Erythroblast (primary cell): Measurements from ENCODE around the gene FCER1A.
"Not testable (repeated sequence)": the region's sequence is repeated elsewhere in the genome, so short reads cannot be mapped to it uniquely, and the experiment has no call there.

ENCODE experiments used
- GATA1 ChIP-seq: IDR thresholded peaks from 2 replicates; pipeline ENCODE4 v1.6.1; 2011; ENCODE audit warnings: low read depth, mild to moderate bottlenecking, control low read depth, low read length, moderate library complexity
- POLR2A ChIP-seq: IDR thresholded peaks from 2 replicates; pipeline ENCODE4 v1.6.1; 2011; ENCODE audit warnings: mild to moderate bottlenecking, low read length

- not testable (repeated sequence) for TF ChIP-seq POLR2A, GATA1
Measured at GRCh38 chr1:159349374-159349773, 47.2 kb downstream of the FCER1A start.
